ENCODE measurements around the gene DCDC1. TPM values are rescaled to one million over a fixed set of nuclear protein-coding genes. Genes with fewer than 3 reads are reported as not detected.

Gene DCDC1
- total and polyA plus RNA-seq, 12 donors = 0.07 to 1.5 (median 0.29) TPM; not detected in 1

DNA sequence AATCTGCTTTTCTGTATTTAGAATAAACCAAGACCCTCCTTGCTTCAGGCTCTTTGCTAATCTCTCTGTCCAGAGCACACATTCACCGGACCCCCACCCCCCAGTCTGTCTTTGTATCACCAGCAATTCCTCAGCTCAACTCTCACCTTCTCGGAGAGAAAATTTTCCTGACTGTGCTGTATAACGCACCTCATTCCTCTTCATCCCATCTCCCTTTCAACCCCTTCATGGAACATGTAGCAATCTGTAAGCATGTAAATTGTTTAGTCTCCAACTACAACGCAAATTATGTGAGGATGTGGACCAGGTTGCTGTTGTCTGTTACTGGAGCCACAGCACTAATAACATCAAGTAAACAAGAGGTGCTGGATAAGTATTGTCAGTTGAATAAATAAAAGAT is 349.8 kb downstream of the DCDC1 start:
- intact Hi-C loops (cut with DNase I) = no loop called here
- H3K4me1 ChIP-seq (replicated peaks in 1 of 2) = no peaks in the 10 kb centered on the region
- 80 to 92% (median 82%) methylated on average over 4 of the region's 4 CpGs for WGBS, 4 donors

DNA sequence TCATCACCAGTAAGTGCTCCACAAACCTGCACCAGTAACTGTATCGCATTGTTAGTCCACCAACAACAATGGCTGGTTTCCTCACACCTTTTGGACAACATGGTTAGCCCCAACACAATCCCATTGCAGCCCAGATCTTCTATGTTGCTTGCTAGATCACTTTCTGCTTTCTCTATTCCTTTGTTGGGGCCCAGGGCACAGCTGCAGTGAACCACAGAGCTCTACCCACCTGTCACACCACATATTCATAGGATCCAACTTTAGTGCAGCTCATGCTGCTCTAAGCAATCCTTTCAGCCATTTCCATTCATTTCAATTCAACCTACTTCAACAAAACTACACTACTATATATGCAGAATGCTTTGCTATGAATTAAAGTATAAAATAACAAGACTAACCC is 364.3 kb downstream of the DCDC1 start:
- Histone ChIP-seq H3K4me3 (no peak overlapping the region), H3K4me1 (replicated peaks in 1 of 2) (no peaks in the 10 kb centered on the region), H3K27ac (no peak overlapping the region), H3K36me3 (replicated peaks in 1 of 2) (no peaks in the 10 kb centered on the region), H3K27me3 (no peaks in the 10 kb centered on the region), H3K9me3 (replicated peaks in 1 of 3) (no peaks in the 10 kb centered on the region)
- no peak for TF ChIP-seq POLR2A (IDR thresholded peaks at IDR 0.05)
- TF ChIP-seq, protein P1, sequence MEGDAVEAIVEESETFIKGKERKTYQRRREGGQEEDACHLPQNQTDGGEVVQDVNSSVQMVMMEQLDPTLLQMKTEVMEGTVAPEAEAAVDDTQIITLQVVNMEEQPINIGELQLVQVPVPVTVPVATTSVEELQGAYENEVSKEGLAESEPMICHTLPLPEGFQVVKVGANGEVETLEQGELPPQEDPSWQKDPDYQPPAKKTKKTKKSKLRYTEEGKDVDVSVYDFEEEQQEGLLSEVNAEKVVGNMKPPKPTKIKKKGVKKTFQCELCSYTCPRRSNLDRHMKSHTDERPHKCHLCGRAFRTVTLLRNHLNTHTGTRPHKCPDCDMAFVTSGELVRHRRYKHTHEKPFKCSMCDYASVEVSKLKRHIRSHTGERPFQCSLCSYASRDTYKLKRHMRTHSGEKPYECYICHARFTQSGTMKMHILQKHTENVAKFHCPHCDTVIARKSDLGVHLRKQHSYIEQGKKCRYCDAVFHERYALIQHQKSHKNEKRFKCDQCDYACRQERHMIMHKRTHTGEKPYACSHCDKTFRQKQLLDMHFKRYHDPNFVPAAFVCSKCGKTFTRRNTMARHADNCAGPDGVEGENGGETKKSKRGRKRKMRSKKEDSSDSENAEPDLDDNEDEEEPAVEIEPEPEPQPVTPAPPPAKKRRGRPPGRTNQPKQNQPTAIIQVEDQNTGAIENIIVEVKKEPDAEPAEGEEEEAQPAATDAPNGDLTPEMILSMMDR (IDR thresholded peaks at IDR 0.05) = no peak
- DNase-seq = no peak
- intact Hi-C loops (cut with DNase I) = no loop called here
- WGBS, 4 donors = 76 to 94% (median 87%) methylated on average over 1 of the region's 1 CpG

More for the DNA sequence above, 349.8 kb downstream of the DCDC1 start:
- Histone ChIP-seq H3K27ac (no peak overlapping the region), H3K27me3 (no peaks in the 10 kb centered on the region), H3K36me3 (replicated peaks in 1 of 2) (no peaks in the 10 kb centered on the region), H3K4me3 (no peak overlapping the region), H3K9me3 (replicated peaks in 1 of 3) (no peaks in the 10 kb centered on the region)
- DNase-seq = no peak
- no peak for TF ChIP-seq POLR2A (IDR thresholded peaks at IDR 0.05)
- TF ChIP-seq, protein P1 (IDR thresholded peaks at IDR 0.05) = no peak

DNA sequence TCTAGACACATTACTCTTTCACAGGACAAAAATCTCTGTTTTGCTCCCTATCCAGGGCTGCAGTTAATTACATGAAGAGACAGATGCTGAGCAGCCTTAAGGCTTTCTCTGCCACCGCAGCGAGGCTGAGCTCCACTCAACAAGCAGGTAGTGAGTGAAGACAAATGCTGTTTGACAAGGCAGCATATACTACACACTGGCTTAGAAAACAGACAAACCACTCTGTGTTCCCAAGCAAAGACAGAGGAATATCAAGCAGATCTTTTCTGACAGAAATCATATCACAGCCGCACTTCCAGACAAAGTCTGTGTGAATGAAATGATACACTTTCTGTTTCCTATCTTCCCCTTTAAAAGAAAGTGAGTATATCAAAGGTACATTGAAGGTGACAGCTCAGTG is 368.1 kb downstream of the DCDC1 start:
- H3K27me3 ChIP-seq = no peaks in the 10 kb centered on the region
- H3K4me3 ChIP-seq = no peak overlapping the region
- WGBS, 4 donors = 68 to 81% (median 77%) methylated on average over 3 of the region's 3 CpGs
- DNase-seq = no peak
- H3K27ac ChIP-seq = no peak overlapping the region
- no peak for TF ChIP-seq POLR2A (IDR thresholded peaks at IDR 0.05)
- TF ChIP-seq, protein P1 (IDR thresholded peaks at IDR 0.05) = no peak
- H3K36me3 ChIP-seq (replicated peaks in 1 of 2) = no peaks in the 10 kb centered on the region
- H3K4me1 ChIP-seq (replicated peaks in 1 of 2) = no peaks in the 10 kb centered on the region
- H3K9me3 ChIP-seq (replicated peaks in 1 of 3) = no peaks in the 10 kb centered on the region
- intact Hi-C loops (cut with DNase I) = no loop called here

DNA sequence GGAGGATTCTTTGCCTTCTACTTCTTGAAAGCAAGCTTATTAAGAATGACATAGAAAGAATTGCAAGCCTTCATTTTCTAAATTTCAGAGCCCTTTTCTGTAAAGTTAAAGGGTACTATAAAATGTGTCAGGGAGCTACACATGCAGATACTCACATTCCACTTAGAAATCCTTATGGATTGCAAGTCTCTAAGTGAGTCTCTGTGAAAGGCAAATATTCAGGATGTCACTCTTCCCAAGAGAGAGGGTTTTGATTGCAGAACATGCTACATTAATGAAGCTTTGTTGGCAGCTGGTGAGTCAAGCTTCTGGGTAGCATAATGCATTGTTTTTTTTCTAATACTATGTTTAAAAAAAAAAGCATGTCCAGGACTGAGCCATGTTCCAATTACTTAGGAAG is 369.2 kb downstream of the DCDC1 start:
- H3K27ac ChIP-seq = no peak overlapping the region
- no peak overlapping the region for H3K4me3 ChIP-seq
- no peaks in the 10 kb centered on the region for H3K36me3 ChIP-seq (replicated peaks in 1 of 2)
- no peaks in the 10 kb centered on the region for H3K4me1 ChIP-seq (replicated peaks in 1 of 2)
- no peaks in the 10 kb centered on the region for H3K27me3 ChIP-seq
- DNase-seq = no peak
- TF ChIP-seq, protein P1 (IDR thresholded peaks at IDR 0.05) = no peak
- no peak for TF ChIP-seq POLR2A (IDR thresholded peaks at IDR 0.05)
- H3K9me3 ChIP-seq (replicated peaks in 1 of 3) = no peaks in the 10 kb centered on the region
- intact Hi-C loops (cut with DNase I) = no loop called here

Data from adrenal gland (tissue), 12 donors.